HG02840 (cell line): ENCODE results near the gene JAK3.
"Not testable (repeated sequence)": the region's sequence is repeated elsewhere in the genome, so short reads cannot be mapped to it uniquely, and the experiment has no call there.

ENCODE experiments used
- ATAC-seq: cut with Tn5 transposase; IDR thresholded peaks from one replicate; pipeline ENCODE4 v1.9.1; 2021; ENCODE audit warnings: mild to moderate bottlenecking, moderate library complexity, moderate number of reproducible peaks; ENCODE audit not compliant: unreplicated experiment, low FRiP score

The JAK3 gene

DNA sequence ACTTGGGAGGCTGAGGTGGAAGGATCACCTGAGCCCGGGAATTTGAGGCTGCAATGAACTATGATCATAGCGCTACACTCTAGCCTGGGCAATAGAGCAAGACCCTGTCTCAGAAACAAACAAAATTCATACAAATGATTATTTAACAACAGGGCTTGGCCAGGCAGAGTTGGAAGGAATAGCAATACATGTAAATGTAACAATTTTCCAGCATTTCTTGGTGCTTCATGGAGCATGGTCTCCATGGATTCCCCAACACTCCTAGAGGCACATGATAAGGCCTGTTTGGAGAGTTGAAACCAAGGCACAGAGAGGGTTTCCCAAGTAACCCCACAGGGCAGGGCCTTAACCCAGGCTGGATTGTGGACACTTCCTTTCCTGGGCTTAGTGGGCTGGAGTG is 36.7 kb downstream of the JAK3 start:
- no peak for ATAC-seq

GRCh38 chr19:17807731-17808316 is 40.0 kb downstream of the JAK3 start:
- no peak for ATAC-seq

DNA sequence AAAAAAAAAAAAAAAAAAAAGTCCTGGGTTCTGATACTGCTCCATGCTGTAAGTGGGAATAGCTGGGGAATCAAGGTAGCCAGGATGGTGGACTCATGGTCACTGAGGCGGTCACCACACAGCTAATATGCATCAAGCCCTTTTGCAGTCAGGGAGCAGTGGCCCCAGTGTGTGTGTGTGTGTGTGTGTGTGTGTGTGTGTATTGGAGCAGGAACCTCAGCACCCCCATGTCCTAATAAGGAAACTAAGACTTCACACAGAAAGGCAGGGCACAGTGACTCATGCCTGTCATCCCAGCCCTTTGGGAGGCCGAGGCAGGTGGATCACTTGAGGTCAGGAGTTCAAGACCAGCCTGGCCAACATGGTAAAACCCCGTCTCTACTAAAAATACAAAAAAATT is 40.8 kb downstream of the JAK3 start:
- ATAC-seq, result no peak

GRCh38 chr19:17805427-17805826 is 42.4 kb downstream of the JAK3 start:
- no peak for ATAC-seq

DNA sequence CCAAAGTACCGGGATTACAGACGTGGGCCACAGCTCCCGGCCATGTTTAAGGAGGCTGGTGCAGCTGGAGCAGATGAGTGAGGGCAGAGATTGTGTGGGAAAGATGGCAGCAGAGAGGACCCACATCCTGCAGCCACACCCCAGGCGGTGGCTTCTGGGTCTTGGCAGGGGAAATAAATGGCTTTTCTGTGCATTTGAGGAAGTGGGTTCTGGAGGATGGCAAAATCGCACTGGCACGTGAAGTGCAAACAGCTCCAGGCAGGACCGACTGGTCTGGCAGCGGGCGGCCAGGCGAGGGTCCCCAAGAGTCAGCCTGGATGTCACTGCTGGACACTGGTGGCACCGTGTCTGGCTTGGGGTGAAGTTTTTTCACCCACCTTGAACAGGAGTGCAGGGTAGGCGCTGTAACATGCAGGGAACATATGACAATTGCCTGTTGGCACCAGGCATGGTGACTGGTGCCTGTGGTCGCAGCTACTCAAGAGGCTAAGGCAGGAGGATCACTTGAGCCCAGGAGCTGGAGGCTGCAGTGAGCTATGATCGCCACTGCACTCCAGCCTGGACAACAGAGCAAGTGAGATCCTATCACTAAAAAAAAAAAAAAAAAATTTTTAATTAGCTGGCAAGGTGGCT is 44.4 kb downstream of the JAK3 start:
- ATAC-seq, result no peak

GRCh38 chr19:17802137-17802858 is 45.5 kb downstream of the JAK3 start:
- no peak for ATAC-seq

GRCh38 chr19:17798599-17798998 is 49.2 kb downstream of the JAK3 start:
- not testable (repeated sequence) for ATAC-seq

- no peak for ATAC-seq
Observed at GRCh38 chr19:17797424-17798201, 50.2 kb downstream of the JAK3 start.

- ATAC-seq, result no peak
Observed at GRCh38 chr19:17796838-17797423, 50.9 kb downstream of the JAK3 start.

DNA sequence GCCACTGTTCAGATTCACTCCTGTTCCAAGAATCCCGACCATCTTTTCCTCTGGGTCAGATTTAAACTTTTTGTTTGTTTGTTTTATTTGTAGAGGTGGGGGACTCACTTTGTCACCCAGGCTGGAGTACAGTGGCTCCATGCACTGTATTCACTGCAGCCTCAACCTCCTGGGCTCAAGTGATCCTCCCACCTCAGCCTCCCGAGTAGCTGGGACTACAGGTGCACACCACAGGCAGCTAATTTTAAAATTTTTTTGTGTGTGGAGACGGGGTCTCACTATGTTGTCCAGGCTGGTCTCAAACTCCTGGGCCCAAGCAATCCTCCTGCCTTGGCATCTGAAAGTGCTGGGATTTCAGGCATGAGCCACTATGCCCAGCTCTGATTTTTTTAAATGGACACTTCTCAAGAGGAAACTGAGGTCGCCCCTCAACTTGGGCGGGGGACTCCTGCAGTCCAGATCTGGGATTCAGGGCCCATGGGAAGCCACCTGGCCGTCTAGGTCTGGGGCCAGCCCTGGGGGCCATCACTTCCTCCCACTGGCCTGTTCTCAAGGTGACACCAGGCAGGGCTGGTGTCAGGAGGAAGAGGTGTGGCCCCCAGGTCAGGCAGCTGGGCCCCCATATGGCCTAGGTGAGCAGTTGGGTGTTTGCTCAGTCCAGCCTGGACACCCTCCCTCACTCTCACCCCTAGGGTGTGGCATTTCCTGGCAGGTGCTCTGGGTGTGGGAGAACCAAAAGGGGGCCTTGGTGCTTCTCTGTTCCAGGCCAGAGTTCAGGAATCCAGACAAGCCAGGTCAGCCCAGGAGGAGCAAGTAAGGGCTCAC is 51.6 kb downstream of the JAK3 start:
- ATAC-seq, result no peak

DNA sequence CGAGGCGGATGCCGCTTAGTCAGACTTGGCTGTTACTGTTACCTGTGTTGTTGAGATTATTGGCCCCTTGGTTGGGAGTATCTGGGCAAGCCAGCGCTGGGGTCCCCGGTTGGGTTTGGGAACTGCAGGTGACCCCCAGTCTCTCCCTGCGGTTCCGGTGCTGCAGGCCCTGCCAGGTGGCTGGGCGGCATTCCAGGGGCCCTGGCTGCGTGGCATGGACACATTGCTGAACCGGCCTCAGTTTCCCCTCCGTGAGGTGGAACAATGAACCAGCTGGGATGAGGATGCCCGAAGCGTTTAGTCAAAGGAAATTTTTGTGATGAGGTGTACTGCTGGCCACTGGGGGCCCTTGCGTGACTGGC is 52.3 kb downstream of the JAK3 start:
- ATAC-seq, result no peak

GRCh38 chr19:17794731-17795494 is 52.9 kb downstream of the JAK3 start, which contains the start of gene B3GNT3:
TSS of gene B3GNT3 (plus strand) at chr19:17795138. CDS start at chr19:17807808, 12,670 bp downstream.
- no peak for ATAC-seq

- no peak for ATAC-seq
Observed at GRCh38 chr19:17794412-17794730, 53.4 kb downstream of the JAK3 start.

GRCh38 chr19:17790059-17790780 is 57.6 kb downstream of the JAK3 start:
- ATAC-seq, result no peak

DNA sequence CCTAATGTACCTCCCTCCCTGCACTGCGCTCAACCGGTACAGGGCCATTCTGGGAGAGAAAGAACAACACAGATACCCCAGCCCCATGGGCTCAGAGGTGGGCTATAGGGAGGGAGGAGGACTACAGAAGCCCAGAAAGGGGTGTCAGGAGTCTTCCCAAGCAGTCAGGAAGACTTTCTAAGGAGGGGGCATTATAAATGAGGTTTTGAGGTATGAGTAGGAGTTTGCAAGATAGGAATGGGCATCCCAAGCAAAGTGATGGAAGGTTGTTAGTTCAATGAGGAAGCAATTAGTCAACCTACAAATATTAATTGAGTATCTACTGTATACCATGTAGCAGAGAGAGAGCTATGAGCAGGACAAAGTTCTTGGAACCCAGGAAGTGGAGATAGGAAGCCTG is 59.1 kb downstream of the JAK3 start:
- no peak for ATAC-seq

DNA sequence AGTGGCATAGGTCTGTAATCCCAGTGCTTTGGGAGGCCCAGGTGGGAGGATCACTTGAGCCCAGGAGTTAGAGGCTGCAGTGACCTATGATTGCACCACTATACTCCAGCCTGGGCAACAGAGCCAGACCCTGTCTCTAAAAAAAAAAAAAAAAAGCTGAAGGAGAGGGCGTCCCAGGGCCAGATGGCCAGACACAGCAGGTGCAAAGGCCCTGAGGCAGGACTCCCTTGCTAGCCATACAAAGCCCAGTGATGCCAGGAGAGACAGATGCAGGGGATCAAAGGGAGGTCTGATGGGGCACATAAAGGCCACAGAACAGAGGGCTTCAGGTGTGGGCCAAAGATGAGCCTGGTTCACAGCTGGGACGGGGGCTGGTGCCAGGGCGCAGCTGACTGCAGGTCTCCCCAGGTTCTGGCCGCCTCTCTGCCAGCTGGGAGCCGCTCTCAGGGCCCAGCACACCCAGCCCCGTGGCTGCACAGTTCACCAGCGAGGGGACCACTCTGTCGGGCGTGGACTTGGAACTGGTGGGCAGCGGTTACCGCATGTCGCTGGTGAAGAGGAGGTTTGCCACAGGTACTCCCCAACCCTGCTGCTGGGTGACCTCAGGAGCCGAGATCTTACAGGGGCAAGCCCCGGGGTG is 60.4 kb downstream of the JAK3 start:
- no peak for ATAC-seq

- ATAC-seq, result no peak
Observed at GRCh38 chr19:17784201-17785008, 63.4 kb downstream of the JAK3 start.
